Activated CD4-positive, alpha-beta memory T cell treated with anti-CD3 and anti-CD28 coated beads, Interleukin-2, amount 10 ng/mL, durations not matched to agents 7 days and 5 days (primary cell): ENCODE measurements around the gene IL10. TPM values are rescaled to one million over a fixed set of nuclear protein-coding genes. Genes with fewer than 3 reads are reported as not detected.

ENCODE experiments used
- CTCF ChIA-PET: fragments of 350-600 bp; sonication (Branson Sonifier 250); formaldehyde crosslinking; loops from one replicate; lab custom pipeline; 2021; ENCODE audit warnings: antibody characterized with exemption, inconsistent platforms; lab: Charles Lee
- POLR2A ChIA-PET: fragments of 350-600 bp; sonication (Branson Sonifier 250); formaldehyde crosslinking; loops from one replicate; lab custom pipeline; 2021; ENCODE audit warnings: antibody characterized with exemption; lab: Charles Lee
- DNase-seq: peaks from one replicate; pipeline ENCODE4 v3.0.0-alpha.2; 2020
- H3K27ac Mint-ChIP-seq: one replicate; pipeline ENCODE4 v1.8.0; 2021; ENCODE audit warnings: mild to moderate bottlenecking, mixed read lengths
- H3K27me3 Mint-ChIP-seq: one replicate; pipeline ENCODE4 v1.8.0; 2021; ENCODE audit warnings: mixed read lengths
- H3K36me3 Mint-ChIP-seq: one replicate; pipeline ENCODE4 v1.8.0; 2021; ENCODE audit warnings: low read depth, mixed read lengths
- H3K4me1 Mint-ChIP-seq: one replicate; pipeline ENCODE4 v1.8.0; 2021; ENCODE audit warnings: mixed read lengths
- H3K4me3 Mint-ChIP-seq: one replicate; pipeline ENCODE4 v1.8.0; 2021; ENCODE audit warnings: mild to moderate bottlenecking, mixed read lengths
- H3K9me3 Mint-ChIP-seq: one replicate; pipeline ENCODE4 v1.8.0; 2021; ENCODE audit warnings: mixed read lengths
- total RNA-seq, 2 experiments: library from RNA; stranded (reverse); gene quantifications; one replicate each; pipeline ENCODE4 v1.2.3, GENCODE V29; 2021

The IL10 gene
- total RNA-seq, 2 experiments from 2014 or later: 0.73 to 1.9 TPM

DNA sequence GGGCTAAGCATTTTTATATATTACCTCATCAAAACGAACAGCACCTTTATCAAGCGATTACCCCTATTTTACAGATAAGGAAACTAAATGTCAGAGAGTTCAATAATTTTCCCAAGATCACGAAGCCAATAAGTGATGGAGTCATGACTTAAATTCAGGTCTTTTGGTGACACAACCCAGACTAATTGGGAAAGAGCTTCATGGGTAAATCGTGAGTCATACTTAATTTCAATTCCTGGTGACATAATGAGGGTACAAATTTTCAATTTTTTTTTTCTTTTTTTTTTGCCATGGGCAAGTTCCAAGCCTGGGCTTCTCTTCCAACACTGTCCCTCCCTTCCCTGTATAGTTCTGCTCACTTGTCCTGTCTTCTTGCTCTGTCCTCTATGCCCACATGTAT is 30.1 kb upstream of the IL10 start:
- ChIA-PET POLR2A (interaction anchor here (1.5 to 5.3 kb wide), 9 partner anchors 8 to 67 kb away, joined by 3 to 72 read pairs (median 10); partner anchors contain the start of genes IL10 and IL19), CTCF (interaction anchor here (0.6 to 11.8 kb wide), 6 partner anchors 36 to 110 kb away, joined by 3 to 276 read pairs (median 61); no protein-coding TSS in a partner anchor)
- peaks cover 22% of the 10 kb centered on the region for H3K27me3 Mint-ChIP-seq
- no peaks in the 10 kb centered on the region for H3K9me3 Mint-ChIP-seq
- DNase-seq: no peak
- H3K27ac Mint-ChIP-seq: peak overlapping the region; percentile 88
- H3K4me1 Mint-ChIP-seq: peaks cover 90% of the 10 kb centered on the region
- H3K4me3 Mint-ChIP-seq: no peak overlapping the region
- peaks cover 3% of the 10 kb centered on the region for H3K36me3 Mint-ChIP-seq

GRCh38 chr1:206801467-206801866 is 29.2 kb upstream of the IL10 start:
- peaks cover 82% of the 10 kb centered on the region for H3K4me1 Mint-ChIP-seq
- POLR2A ChIA-PET: interaction anchor here (2.3 to 5.3 kb wide), 6 partner anchors 10 to 66 kb away, joined by 7 to 72 read pairs (median 20); partner anchors contain the start of genes IL10 and IL19

DNA sequence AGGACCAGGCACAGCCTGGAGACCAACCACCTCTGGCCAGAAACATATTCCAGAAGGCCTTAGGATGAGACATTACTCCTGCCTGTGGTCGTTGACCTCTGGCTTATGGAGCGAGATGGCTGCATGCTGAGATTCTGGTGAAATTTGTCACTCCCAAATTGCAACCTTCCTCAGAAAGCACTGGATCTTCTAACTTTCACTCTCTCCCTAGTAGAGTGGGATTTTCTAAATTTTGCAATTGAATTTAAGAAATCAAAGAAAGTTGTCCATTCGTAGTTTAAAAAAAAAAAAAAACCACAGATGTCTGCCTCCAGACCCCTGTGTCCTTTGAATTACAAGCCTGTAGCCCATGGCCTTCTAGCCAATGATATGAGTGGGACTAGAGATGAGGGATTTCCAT is 28.6 kb upstream of the IL10 start:
- peaks cover 78% of the 10 kb centered on the region for H3K4me1 Mint-ChIP-seq
- no peak overlapping the region for H3K4me3 Mint-ChIP-seq
- H3K27ac Mint-ChIP-seq: no peak overlapping the region
- peaks cover 30% of the 10 kb centered on the region for H3K27me3 Mint-ChIP-seq
- peaks cover 3% of the 10 kb centered on the region for H3K36me3 Mint-ChIP-seq
- DNase-seq: no peak
- ChIA-PET POLR2A (interaction anchor here (1.3 kb wide), 1 partner anchor 34 kb away, joined by 5 read pairs; no protein-coding TSS in a partner anchor), CTCF (interaction anchor here (2.5 to 11.8 kb wide), 2 partner anchors 58 to 68 kb away, joined by 6 to 276 read pairs; no protein-coding TSS in a partner anchor)
- H3K9me3 Mint-ChIP-seq: no peaks in the 10 kb centered on the region

More at GRCh38 chr1:206801467-206801866, 29.2 kb upstream of the IL10 start:
- CTCF ChIA-PET: interaction anchor here (11.8 kb wide), 1 partner anchor 68 kb away, joined by 276 read pairs; no protein-coding TSS in a partner anchor
- no peak overlapping the region for H3K4me3 Mint-ChIP-seq
- peaks cover 26% of the 10 kb centered on the region for H3K27me3 Mint-ChIP-seq
- peaks cover 3% of the 10 kb centered on the region for H3K36me3 Mint-ChIP-seq
- H3K27ac Mint-ChIP-seq: no peak overlapping the region
- no peaks in the 10 kb centered on the region for H3K9me3 Mint-ChIP-seq
- DNase-seq: no peak

DNA sequence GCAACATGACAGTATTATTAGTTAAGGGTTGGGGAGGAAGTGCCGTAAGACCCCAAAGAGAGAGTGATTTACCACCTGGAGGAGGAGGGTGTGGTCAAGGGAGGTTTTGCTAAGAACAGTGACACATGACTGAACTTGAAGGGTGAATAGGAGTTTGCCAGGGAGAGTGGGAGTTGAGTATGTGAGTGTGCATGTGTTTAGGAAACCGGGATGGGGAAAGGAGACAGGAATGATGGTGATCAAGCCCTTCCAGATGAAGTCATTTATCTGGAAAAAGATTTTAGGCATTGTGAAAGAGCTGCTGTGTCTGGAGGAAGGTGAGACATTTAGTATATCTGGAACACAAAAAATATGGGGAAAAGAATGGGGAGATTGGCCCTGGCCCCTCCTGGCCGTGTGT is 28.1 kb upstream of the IL10 start:
- Mint-ChIP-seq H3K36me3 (peaks cover 3% of the 10 kb centered on the region), H3K4me1 (peaks cover 74% of the 10 kb centered on the region), H3K4me3 (no peak overlapping the region), H3K9me3 (no peaks in the 10 kb centered on the region), H3K27me3 (peaks cover 30% of the 10 kb centered on the region), H3K27ac (no peak overlapping the region)
- ChIA-PET POLR2A (interaction anchor here (1.0 to 3.8 kb wide), 3 partner anchors 31 to 109 kb away, joined by 3 to 18 read pairs (median 5); partner anchors contain the start of gene IL19), CTCF (interaction anchor here (2.4 to 2.5 kb wide), 2 partner anchors 13 to 57 kb away, joined by 6 to 11 read pairs; no protein-coding TSS in a partner anchor)
- DNase-seq: no peak

DNA sequence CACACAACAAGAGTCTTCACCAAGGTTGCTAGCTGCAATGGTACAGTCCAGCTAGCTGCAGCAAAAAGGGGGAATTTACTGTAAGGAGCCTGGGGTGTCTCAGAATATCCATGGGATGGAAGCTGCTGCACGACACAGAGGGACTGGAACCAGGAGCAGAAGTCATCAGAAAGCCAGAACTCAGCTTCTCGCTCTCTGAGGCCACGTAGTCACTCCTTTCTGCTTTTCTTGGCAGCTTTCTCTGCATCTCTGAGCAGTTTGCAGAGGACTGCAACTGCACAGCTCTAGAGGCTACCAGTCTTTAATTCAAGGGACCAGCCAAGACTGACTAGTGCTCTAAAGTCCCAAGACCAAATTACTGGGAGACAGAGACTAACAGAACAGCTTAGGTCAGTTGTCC is 27.0 kb upstream of the IL10 start:
- Mint-ChIP-seq H3K27me3 (peaks cover 34% of the 10 kb centered on the region), H3K4me3 (no peak overlapping the region), H3K9me3 (peaks cover under 1% of the 10 kb centered on the region), H3K36me3 (peaks cover 5% of the 10 kb centered on the region), H3K27ac (no peak overlapping the region), H3K4me1 (peaks cover 72% of the 10 kb centered on the region)
- CTCF ChIA-PET: interaction anchor here (0.8 to 2.5 kb wide), 11 partner anchors 9 to 72 kb away, joined by 3 to 15 read pairs (median 6); partner anchors contain the start of gene IL19
- DNase-seq: no peak
- POLR2A ChIA-PET: interaction anchor here (1.0 to 3.8 kb wide), 7 partner anchors 13 to 123 kb away, joined by 3 to 18 read pairs (median 8); partner anchors contain the start of genes FCMR and IL19

DNA sequence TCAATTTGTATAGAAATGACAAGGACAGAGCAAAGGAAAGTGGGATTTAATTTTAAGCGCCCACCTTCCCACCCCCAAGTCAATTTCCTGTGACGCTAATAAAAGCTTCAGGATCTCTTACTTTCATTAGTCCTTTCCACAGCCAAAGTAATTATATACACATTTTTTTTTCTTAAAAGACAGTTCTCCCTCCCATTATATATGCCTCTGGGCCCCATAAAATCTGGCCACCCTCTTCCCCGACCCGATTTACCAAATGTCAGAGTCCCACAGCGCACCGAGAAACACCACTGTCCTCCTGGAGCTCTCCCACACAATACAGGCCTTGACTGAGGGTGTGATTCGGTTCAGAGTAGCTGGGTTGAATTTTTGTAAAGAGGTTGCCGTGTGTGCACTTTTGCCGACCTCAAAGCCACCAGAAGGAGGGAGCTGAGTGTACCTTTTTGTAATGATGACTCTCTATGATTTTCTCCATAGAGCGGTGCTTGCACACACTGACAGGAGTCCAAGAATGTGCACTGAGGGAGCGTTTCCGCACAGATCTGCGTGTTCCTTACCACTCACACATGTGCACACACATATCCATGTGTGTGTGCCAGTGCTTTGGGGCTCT is 26.2 kb upstream of the IL10 start:
- CTCF ChIA-PET: interaction anchor here (0.8 to 2.5 kb wide), 16 partner anchors 9 to 164 kb away, joined by 3 to 15 read pairs (median 4); partner anchors contain the start of genes DYRK3, FCMR and IL19
- Mint-ChIP-seq H3K27ac (peak overlapping the region; percentile 21), H3K36me3 (peaks cover 6% of the 10 kb centered on the region), H3K4me3 (peak overlapping the region; percentile 5), H3K27me3 (peaks cover 38% of the 10 kb centered on the region), H3K9me3 (peaks cover 2% of the 10 kb centered on the region), H3K4me1 (peaks cover 71% of the 10 kb centered on the region)
- DNase-seq: peak; percentile 53
- POLR2A ChIA-PET: interaction anchor here (0.9 to 3.8 kb wide), 11 partner anchors 12 to 123 kb away, joined by 3 to 18 read pairs (median 5); partner anchors contain the start of genes FCMR, IL10 and IL19

- Mint-ChIP-seq H3K27ac (no peak overlapping the region), H3K4me1 (peaks cover 64% of the 10 kb centered on the region), H3K27me3 (peaks cover 38% of the 10 kb centered on the region), H3K9me3 (peaks cover 2% of the 10 kb centered on the region), H3K36me3 (peaks cover 6% of the 10 kb centered on the region), H3K4me3 (no peak overlapping the region)
- POLR2A ChIA-PET: interaction anchor here (0.9 to 3.8 kb wide), 10 partner anchors 11 to 124 kb away, joined by 3 to 18 read pairs (median 5); partner anchors contain the start of genes FCMR, IL10 and IL19
- DNase-seq: peak; percentile 45
- CTCF ChIA-PET: interaction anchor here (1.0 to 2.5 kb wide), 11 partner anchors 9 to 163 kb away, joined by 3 to 15 read pairs (median 6); partner anchors contain the start of genes DYRK3, FCMR and IL19
Measured at GRCh38 chr1:206797534-206798383, 25.5 kb upstream of the IL10 start.

DNA sequence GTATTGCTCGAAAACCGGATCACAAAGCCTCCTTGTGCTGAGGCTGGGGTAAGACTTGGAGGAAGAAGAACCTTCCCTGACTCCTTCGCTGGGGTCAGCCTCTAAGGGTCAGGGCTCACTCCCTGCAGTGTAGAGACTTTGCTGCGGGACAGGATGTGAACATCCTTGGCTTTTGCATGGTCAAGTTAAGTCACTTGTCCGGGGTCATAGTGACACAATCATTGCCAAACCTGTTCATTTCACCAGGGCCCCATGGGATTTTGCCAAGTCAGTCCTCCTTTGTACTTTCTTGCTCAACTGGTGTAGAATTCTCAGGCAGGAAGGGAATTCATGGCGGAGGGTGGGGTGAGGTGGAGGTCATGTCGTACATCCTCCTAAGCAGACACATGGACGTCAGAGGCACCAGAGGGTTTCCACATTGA is 24.7 kb upstream of the IL10 start:
- Mint-ChIP-seq H3K4me3 (no peak overlapping the region), H3K27ac (no peak overlapping the region), H3K27me3 (peaks cover 38% of the 10 kb centered on the region), H3K4me1 (peaks cover 62% of the 10 kb centered on the region), H3K9me3 (peaks cover 2% of the 10 kb centered on the region), H3K36me3 (peaks cover 6% of the 10 kb centered on the region)
- POLR2A ChIA-PET: interaction anchor here (2.3 to 3.8 kb wide), 2 partner anchors 27 to 61 kb away, joined by 14 to 18 read pairs; partner anchors contain the start of gene IL19
- CTCF ChIA-PET: interaction anchor here (2.5 kb wide), 1 partner anchor 12 kb away, joined by 14 read pairs; no protein-coding TSS in a partner anchor
- DNase-seq: no peak

DNA sequence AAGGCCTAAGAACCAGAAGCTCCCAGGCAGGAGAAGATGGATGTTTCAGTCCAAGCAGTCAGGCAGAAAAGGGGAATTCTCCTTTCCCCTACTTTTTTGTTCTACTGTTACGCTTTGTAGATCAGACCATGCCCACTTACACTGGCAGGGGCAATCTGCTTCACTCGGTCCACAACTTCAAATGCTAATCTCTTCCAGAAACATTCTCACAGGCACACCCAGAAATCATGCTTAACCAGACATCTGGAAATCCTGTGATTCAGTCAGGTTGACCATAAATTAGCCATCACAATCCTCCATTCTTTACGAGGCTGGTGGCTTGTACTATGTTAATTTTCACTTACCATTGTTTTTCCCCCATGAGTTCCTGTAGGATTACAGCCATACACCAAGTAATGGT is 23.8 kb upstream of the IL10 start:
- H3K36me3 Mint-ChIP-seq: peaks cover 3% of the 10 kb centered on the region
- no peak overlapping the region for H3K4me3 Mint-ChIP-seq
- POLR2A ChIA-PET: interaction anchor here (1.6 to 1.9 kb wide), 2 partner anchors 9 to 31 kb away, joined by 4 to 7 read pairs; no protein-coding TSS in a partner anchor
- CTCF ChIA-PET: interaction anchor here (1.3 to 2.1 kb wide), 2 partner anchors 8 to 10 kb away, joined by 6 to 7 read pairs; no protein-coding TSS in a partner anchor
- peaks cover 2% of the 10 kb centered on the region for H3K9me3 Mint-ChIP-seq
- DNase-seq: no peak
- peaks cover 34% of the 10 kb centered on the region for H3K27me3 Mint-ChIP-seq
- no peak overlapping the region for H3K27ac Mint-ChIP-seq
- H3K4me1 Mint-ChIP-seq: peaks cover 61% of the 10 kb centered on the region

DNA sequence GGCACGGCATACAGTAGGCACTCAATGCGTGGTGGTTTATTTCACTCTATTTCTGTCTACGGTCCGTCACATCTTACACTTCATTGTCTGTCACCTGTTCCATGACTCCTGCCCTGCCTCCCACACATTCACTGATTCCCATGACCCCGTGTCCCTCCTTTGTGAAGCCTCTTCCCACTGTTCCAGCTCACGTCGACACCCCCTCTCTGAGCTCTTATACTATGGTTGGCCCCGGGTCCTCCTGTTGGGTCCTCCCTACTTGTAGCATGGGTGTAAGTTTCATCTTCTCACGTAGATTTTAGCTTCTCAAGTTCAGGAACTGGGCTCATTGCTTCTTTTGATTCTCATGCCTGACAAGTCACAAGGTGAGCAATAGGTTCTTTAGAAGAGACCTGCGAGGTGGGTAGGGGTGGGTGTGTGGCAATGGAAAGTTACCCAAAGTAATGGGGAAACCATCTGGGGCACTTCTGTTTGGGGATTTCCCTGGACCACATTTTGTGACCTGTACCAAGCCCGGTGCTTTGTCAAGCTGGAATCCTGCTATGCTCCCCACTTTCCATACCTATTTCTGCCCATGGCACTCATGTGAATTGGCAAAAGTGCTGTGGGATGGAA is 22.1 kb upstream of the IL10 start:
- peaks cover 63% of the 10 kb centered on the region for H3K4me1 Mint-ChIP-seq
- no peak overlapping the region for H3K27ac Mint-ChIP-seq
- peaks cover 3% of the 10 kb centered on the region for H3K36me3 Mint-ChIP-seq
- DNase-seq: no peak
- H3K4me3 Mint-ChIP-seq: no peak overlapping the region
- peaks cover 38% of the 10 kb centered on the region for H3K27me3 Mint-ChIP-seq
- ChIA-PET CTCF (interaction anchor here (1.3 to 2.1 kb wide), 2 partner anchors 8 to 9 kb away, joined by 6 to 7 read pairs; no protein-coding TSS in a partner anchor), POLR2A (interaction anchor here (1.0 to 2.0 kb wide), 5 partner anchors 9 to 29 kb away, joined by 3 to 7 read pairs (median 4); partner anchors contain the start of gene IL19)
- H3K9me3 Mint-ChIP-seq: peaks cover 2% of the 10 kb centered on the region

DNA sequence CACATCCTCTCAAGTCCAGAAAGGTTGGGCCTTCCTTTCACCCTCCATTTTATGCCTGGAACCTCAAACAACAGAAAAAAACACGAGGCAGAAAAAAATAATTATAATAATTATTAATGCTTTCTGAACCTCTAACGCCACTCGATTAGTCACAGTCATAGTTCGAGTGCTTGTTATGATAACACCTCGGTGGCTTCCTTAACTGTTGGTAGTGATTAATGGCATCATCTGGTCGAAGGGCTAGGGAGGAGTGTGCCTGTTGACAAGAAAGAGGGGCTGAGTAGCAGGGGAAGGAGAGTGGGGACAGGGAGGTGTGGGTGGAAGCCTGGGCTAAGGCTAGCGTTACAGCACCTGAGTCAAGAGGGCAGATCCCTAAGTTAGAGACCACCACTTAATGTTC is 21.3 kb upstream of the IL10 start:
- Mint-ChIP-seq H3K4me1 (peaks cover 56% of the 10 kb centered on the region), H3K27ac (no peak overlapping the region), H3K4me3 (no peak overlapping the region), H3K36me3 (peaks cover 3% of the 10 kb centered on the region), H3K9me3 (peaks cover 2% of the 10 kb centered on the region), H3K27me3 (peaks cover 37% of the 10 kb centered on the region)
- ChIA-PET POLR2A (interaction anchor here (0.9 kb wide), 2 partner anchors 10 to 49 kb away, joined by 3 read pairs; no protein-coding TSS in a partner anchor), CTCF (interaction anchor here (1.0 to 1.3 kb wide), 2 partner anchors 10 to 14 kb away, joined by 3 read pairs; no protein-coding TSS in a partner anchor)
- no peak for DNase-seq
